Activated effector memory CD4-positive, alpha-beta T cell treated with anti-CD3 and anti-CD28 coated beads, Interleukin-2, amount 50 U/mL, for 16 hours (primary cell): Measurements from ENCODE around the gene CAPRIN2.

ENCODE experiments used
- DNase-seq: peaks from one replicate; pipeline ENCODE4 v3.0.0-alpha.2; 2020

CAPRIN2 gene

DNA sequence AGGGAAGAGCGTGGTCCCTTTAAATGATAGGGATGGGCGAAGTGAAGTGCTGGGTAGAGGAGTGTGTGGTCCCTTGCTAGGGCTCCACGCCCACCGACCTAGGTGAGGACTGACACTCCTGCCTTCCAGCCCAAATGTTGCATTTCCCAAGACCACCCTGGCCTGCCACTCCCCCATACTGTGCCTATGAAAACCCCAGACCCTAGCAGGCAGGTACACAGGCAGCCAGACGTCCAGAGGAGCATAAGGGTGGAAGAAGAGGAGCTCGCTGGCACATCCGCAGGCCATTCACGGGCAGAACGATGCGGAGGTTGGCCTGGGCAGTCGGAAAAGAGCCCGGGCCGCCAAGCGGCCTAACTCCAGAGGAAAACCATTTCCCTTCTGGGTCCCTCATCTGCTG is 58.3 kb downstream of the CAPRIN2 start:
- DNase-seq: no peak

DNA sequence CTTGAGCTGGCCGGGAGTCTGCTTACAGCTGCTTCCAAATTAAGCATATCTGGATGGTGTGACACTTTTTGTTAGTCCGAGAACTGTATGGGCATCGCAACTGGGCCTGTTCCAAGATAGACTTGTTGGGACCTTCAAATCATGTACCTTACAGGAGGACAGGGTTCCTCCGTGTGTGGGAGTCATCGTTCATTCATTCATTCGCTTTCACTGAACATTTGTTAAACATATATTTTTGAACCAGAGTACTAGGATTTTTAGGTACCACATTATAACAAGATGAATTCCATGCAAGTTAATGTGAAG is 58.7 kb downstream of the CAPRIN2 start:
- no peak for DNase-seq

DNA sequence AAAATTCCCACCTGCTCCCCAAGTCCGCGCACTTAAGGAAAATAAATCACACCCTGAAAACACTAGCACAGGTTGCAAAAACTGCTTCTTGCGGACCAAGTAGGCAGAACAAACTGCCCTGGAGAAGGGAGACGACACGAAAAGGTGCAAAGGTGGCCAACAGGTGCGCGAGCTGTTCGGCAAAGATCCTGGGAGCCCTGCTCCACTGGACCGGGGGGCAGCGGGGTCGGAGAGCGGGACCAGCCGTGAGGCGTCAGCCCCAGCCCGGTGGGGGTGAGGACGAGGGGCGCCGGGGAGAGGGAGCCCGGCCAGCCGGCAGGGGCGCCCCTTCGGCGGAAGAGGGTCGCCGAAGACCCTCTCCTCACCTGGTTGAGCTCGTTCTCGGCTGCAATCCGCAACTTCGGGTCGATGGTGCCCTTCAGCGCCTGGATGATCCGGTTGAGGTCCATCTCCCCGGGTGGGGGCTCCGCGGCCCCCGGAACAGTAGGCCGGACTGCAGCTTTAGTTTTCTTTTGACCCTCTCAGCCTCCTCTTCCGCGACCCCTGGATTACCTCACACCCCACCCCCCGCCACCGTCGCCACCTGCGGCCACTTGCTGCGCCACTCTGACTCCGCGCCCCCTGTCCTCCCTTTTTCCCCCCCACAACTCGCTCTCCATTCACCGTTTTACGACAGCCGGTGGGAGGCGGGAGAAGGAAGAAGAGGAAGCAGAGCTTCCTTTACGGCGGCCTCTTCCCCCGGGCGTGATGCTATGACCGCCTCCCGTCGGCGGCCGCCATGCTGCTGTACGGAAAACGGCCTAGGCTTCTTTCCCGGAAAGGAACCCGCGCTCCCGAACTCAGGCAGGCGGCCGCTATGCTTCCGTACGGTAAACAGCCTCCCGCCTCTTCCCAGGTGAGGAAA is 59.3 kb downstream of the CAPRIN2 start, which contains the start of gene IPO8:
TSS of gene IPO8 (minus strand) at position 671 of the 904 bp plus-strand sequence. CDS start at position 449, 222 bp downstream.
- peak; percentile 94 for DNase-seq

DNA sequence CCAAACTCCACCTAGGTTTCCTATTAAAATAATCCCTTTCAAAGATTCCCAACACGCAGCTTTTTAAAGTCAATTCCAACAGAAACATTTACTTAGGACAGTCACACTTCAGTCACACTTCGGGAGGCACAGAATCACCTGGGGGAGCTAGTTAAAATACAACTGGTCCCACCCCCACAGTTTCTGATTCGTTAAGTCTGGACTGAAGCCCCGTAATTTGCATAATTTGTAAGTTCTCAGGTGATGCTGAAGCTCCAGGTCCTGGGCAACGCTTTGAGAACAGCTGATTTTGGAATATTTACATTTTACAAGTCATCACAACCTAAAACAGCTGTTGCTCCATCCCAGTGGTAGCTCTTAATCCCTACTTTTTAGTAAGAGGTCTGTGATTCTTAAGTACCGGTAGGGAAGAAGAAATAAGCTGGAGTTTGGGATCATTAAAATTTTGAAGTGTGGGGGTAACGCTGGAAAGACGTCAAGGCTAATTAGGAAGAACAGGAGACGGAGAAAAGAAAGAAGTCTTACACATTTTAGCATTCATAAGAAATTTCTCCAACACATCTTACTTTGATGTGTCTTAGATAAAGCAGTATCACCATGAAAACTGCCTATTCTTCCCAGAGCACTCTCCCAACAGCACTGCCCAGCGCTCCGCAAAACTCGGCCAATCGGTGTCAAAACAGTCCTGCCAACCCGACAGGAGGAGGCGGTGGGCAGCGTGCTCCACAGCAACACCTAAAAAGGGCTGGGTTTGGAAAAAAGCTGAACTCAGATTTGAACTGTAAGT is 60.1 kb downstream of the CAPRIN2 start:
- peak; percentile 64 for DNase-seq

DNA sequence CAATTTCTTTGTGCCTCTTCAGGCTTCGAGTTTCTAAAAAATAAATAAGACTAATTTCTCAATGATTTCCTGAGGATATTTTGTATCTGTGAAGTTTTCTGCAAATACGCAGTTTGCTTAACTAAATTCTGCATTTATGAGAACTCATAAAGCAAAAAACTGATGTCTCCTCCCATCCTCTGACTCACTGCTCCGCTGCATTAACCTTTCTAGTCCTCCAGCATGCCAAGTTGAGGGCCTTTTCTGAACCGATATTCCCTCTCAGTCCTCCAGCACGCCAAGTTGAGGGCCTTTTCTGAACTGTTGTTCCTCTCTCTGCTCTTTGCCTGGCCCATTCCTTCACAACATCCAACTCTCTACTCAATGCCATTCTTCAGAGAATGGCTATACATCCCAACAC is 62.3 kb downstream of the CAPRIN2 start:
- no peak for DNase-seq

DNA sequence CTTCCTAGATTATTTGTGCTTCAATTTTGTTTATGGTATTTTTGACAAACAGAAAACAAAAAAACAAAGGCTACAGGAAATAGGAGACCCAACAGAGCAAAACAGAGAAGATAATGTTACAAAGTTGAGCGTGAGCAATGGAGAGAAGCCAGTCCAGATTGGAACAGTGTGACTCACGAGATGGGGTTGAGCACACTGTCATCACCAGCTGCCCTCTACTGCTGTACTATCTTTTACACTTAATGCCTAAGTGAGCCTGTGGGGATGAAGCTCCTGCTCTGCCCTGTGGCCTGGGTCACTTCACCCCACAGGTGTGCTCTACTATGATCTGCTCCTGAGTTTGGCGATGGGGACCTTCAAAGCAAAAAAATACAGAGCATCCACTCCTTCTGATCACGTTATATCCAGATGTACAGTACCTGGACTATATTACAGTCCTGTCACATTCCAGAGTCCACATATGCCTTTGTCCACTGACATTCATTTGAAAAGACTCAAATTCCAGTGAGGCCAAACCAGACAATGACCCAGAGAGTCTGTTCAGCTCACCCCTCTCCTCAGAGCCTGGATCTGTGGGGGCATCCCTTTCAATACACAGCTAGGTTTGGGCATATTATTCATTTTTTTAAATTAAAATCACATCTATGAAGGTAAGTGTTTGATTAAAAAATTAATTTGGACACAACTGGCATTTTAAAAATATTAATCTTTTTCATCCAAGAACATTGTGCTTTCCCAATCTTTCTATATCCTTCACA is 63.5 kb downstream of the CAPRIN2 start:
- no peak for DNase-seq

DNA sequence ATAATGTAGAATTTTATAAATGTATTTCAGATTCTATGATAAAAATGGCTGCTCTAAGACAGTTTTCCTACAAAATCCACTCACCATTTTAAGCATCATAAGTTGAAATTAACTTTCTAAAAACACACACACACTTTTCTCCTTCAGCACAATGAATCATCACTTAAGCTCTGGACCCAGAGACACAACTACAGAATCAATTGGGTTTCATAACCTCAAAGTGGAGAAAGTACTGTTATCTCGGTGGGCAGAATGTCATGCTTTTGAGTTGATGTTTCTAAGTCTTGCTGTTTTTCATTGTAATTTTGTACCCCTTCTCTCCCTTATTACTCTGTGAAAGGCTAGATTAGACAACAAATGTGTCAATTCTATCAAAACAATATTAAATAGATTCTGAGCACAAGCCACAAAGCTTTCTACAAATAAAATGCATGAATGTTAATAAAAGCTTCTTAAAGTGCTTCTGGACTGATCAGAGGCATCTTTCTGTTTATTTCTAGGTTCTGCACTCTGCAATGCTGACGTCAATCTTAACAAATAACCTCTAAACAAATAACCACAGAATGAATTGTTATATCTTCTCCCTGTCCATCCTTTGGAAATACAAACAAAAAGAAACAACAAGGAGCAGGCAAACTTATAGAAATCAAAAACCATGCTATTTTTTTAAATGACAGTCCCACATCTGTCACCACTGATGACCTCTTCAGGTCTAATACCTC is 67.3 kb downstream of the CAPRIN2 start:
- no peak for DNase-seq

DNA sequence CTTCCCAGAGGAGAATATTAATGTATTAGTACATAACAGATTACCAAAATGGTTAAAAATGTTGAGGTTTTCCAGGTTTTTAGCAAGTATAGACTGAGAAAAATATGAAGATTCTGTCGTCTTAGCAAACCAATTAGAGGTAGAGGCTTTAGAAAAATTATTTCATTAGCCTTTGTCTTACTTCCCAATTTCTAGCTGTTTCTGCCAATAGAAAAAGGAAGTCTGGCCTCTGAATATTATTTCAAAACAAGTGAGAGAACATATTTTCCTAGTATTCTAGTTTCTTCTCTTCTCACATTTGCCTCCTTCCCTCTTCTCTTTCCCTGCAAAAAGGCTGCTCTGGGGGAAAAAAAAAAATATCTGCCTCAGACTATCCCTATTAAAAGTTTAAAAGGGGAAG is 75.5 kb downstream of the CAPRIN2 start:
- DNase-seq: no peak

DNA sequence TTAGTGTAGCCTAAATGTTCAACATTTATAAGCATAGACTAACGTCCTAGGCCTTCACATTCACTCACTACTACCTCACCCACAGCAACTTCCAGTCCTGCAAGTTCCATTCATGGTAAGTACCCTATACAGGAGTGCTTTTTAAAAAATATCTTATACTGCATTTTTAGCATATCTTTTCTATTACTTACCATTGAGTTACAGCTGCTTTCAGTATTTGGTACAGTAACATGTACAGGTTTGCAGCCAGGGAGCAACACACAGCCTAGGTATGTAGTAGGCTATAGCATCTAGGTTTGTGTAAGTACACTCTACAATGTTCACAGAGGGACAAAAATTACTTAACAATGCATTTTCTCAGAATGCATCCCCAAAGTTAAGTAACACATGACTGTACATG is 76.5 kb downstream of the CAPRIN2 start:
- no peak for DNase-seq

DNA sequence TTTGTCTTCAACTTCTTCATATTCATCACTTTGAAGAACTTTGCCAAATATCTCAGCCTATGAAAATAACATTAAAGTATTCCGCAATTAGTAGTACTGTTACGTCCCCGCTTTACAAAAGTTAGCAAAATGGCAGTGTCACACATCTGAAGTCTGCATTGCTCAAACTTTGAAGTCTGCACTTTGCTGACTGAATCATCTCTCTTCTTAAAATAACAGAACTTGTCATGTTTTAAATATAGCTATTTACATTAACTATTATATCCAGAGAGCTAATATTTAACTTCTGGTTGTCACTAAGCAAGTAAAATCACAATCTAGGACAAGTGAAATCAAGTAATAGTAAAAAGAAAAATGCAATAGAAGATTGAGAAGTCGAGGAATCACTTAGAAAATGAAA is 93.5 kb downstream of the CAPRIN2 start:
- DNase-seq: no peak
